CD4-positive, CD25-positive, alpha-beta regulatory T cell (primary cell): Measurements from ENCODE around the gene ARHGAP12. TPM values are rescaled to one million over a fixed set of nuclear protein-coding genes. Genes with fewer than 3 reads are reported as not detected.

Experiments used
- ATAC-seq, 2 donors: fragments of 150-1000 bp; cut with Tn5 transposase; one replicate each; pipeline ENCODE4 v1.10.0; 2021; ENCODE audit warnings: low read depth in 2 of 2, moderate number of reproducible peaks in 2 of 2, moderate library complexity in 1 of 2
- DNase-seq, 3 donors: peaks; one replicate each; pipeline versions ENCODE4 v3.0.0 to v3.0.0-alpha.2; 2012 to 2022; ENCODE audit warnings: mixed read lengths in 1 of 3
- H3K27ac ChIP-seq: one replicate; pipeline ENCODE4 v1.7.0; 2013; ENCODE audit warnings: mild to moderate bottlenecking, low read length; ENCODE audit not compliant: insufficient read depth, poor library complexity, severe bottlenecking
- H3K27me3 ChIP-seq: one replicate; pipeline ENCODE4 v1.7.0; 2013; ENCODE audit warnings: low read length; ENCODE audit not compliant: control insufficient read depth, insufficient read depth
- H3K36me3 ChIP-seq: one replicate; pipeline ENCODE4 v1.7.0; 2013; ENCODE audit warnings: mild to moderate bottlenecking, low read length, moderate library complexity; ENCODE audit not compliant: control insufficient read depth, insufficient read depth
- H3K4me1 ChIP-seq: 2 replicates; pipeline ENCODE4 v1.7.0; 2013; ENCODE audit warnings: mild to moderate bottlenecking, low read length; ENCODE audit not compliant: insufficient read depth, control insufficient read depth, poor library complexity, severe bottlenecking
- H3K4me3 ChIP-seq: one replicate; pipeline ENCODE4 v1.7.0; 2013; ENCODE audit warnings: low read depth, mild to moderate bottlenecking, low read length, moderate library complexity
- H3K9me3 ChIP-seq, 2 experiments: 1 replicate in 1 of 2; 2 replicates in 1 of 2; pipeline ENCODE4 v1.7.0; 2013; ENCODE audit warnings: low read length in 2 of 2, mild to moderate bottlenecking in 1 of 2, moderate library complexity in 1 of 2; ENCODE audit not compliant: control insufficient read depth in 2 of 2
- H3K27ac Mint-ChIP-seq, 3 donors: one replicate each; pipeline ENCODE4 v1.8.0; 2020 to 2022; ENCODE audit warnings: mild to moderate bottlenecking in 3 of 3, mixed read lengths in 3 of 3, moderate library complexity in 2 of 3
- H3K27me3 Mint-ChIP-seq: one replicate; pipeline ENCODE4 v1.8.0; 2022; ENCODE audit warnings: mild to moderate bottlenecking, mixed read lengths
- H3K36me3 Mint-ChIP-seq: one replicate; pipeline ENCODE4 v1.8.0; 2020; ENCODE audit warnings: mixed read lengths
- H3K4me1 Mint-ChIP-seq, 4 donors: one replicate each; pipeline ENCODE4 v1.8.0; 2020 to 2022; ENCODE audit warnings: mixed read lengths in 4 of 4, mild to moderate bottlenecking in 1 of 4
- H3K4me3 Mint-ChIP-seq, 4 donors: one replicate each; pipeline ENCODE4 v1.8.0; 2020 to 2022; ENCODE audit warnings: mild to moderate bottlenecking in 4 of 4, mixed read lengths in 4 of 4, moderate library complexity in 3 of 4
- H3K9me3 Mint-ChIP-seq, 7 donors: one replicate each; pipeline ENCODE4 v1.8.0; 2020 to 2022; ENCODE audit warnings: mixed read lengths in 7 of 7, mild to moderate bottlenecking in 3 of 7, moderate library complexity in 2 of 7
- polyA plus RNA-seq, 4 donors: library from polyadenylated mRNA; unstranded; fragments of 300-500 nt; fragmentation: Illumina TruSeq; gene quantifications; one replicate each; pipeline ENCODE4 v1.2.3, GENCODE V29; 2021
- total RNA-seq: library from RNA; stranded (reverse); gene quantifications from one replicate; pipeline ENCODE4 v1.2.3, GENCODE V29; 2022

The ARHGAP12 gene
- total and polyA plus RNA-seq, 5 donors from 2014 or later = 8.8 to 28.3 (median 11.8) TPM

GRCh38 chr10:31823358-31823757 lies 105.3 kb downstream of the ARHGAP12 start:
- Mint-ChIP-seq H3K36me3 (peaks cover 29% of the 10 kb centered on the region), H3K4me3 (no peak overlapping the region), H3K4me1 (peaks cover 0 to 17% (median under 1%) of the 10 kb centered on the region in 4 donors), H3K9me3 (no peaks in the 10 kb centered on the region), H3K27me3 (no peaks in the 10 kb centered on the region), H3K27ac (no peak overlapping the region)
- no peak overlapping the region for H3K27ac ChIP-seq
- DNase-seq (no peak), ATAC-seq (no peak)
- H3K27me3 ChIP-seq = no peaks in the 10 kb centered on the region
- H3K4me1 ChIP-seq = no peaks in the 10 kb centered on the region
- H3K4me3 ChIP-seq = no peak overlapping the region
- peaks cover 17% of the 10 kb centered on the region for H3K36me3 ChIP-seq
- no peaks in the 10 kb centered on the region for H3K9me3 ChIP-seq

DNA sequence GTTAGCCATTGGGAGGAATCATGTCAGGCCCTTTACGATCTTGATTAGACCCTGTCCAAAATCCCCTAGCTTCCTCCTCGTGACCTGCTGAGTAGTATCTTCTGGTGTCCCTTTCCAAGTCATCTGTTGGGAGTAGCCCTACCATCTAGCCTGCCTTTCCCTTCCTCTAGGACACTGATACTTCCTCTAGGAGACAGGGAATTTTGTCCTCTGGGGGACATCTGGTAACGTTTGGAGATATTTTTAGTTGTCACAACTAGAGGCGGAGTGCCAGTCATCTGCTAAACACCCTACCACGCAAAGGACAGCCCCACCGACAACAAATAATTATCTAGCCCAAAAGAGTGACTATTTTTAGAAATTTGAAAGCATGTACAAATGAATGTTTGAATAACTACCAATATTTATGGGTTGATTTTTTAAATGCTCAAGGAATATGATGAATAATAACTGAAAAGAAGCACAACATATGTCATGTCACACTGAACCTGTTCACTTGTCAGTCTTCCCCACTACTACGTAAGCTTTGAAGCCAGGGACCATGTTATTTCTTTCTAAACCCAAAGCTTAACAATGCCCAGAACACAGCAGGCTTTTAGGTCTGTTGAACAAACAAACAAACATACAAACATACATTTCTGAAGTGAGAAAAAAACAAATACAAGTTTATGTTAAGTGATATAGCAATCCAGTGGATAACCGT lies 105.9 kb downstream of the ARHGAP12 start:
- ATAC-seq = no peak

GRCh38 chr10:31822150-31822549 lies 106.5 kb downstream of the ARHGAP12 start:
- H3K36me3 ChIP-seq = peaks cover 23% of the 10 kb centered on the region
- H3K9me3 ChIP-seq = no peaks in the 10 kb centered on the region
- no peak overlapping the region for H3K4me3 Mint-ChIP-seq
- no peaks in the 10 kb centered on the region for H3K27me3 Mint-ChIP-seq
- no peak for ATAC-seq
- H3K9me3 Mint-ChIP-seq = no peaks in the 10 kb centered on the region
- no peaks in the 10 kb centered on the region for H3K27me3 ChIP-seq
- DNase-seq = no peak
- H3K4me1 ChIP-seq = no peaks in the 10 kb centered on the region
- H3K27ac Mint-ChIP-seq = peak overlapping the region in 1 of 3 donors; percentile 2
- H3K27ac ChIP-seq = no peak overlapping the region
- peaks cover 35% of the 10 kb centered on the region for H3K36me3 Mint-ChIP-seq
- no peak overlapping the region for H3K4me3 ChIP-seq
- peaks cover 0 to 17% (median under 1%) of the 10 kb centered on the region in 4 donors for H3K4me1 Mint-ChIP-seq

More for the DNA sequence above, 105.9 kb downstream of the ARHGAP12 start:
- H3K4me3 Mint-ChIP-seq = no peak overlapping the region
- no peaks in the 10 kb centered on the region for H3K27me3 Mint-ChIP-seq
- Histone ChIP-seq H3K4me3 (no peak overlapping the region), H3K27me3 (no peaks in the 10 kb centered on the region), H3K9me3 (no peaks in the 10 kb centered on the region), H3K27ac (no peak overlapping the region), H3K36me3 (peaks cover 18% of the 10 kb centered on the region), H3K4me1 (no peaks in the 10 kb centered on the region)
- peaks cover 32% of the 10 kb centered on the region for H3K36me3 Mint-ChIP-seq
- peak overlapping the region; percentile 27 to 87 (median 37) for H3K27ac Mint-ChIP-seq
- peaks cover 0 to 17% (median under 1%) of the 10 kb centered on the region in 4 donors for H3K4me1 Mint-ChIP-seq
- no peak for DNase-seq
- no peaks in the 10 kb centered on the region for H3K9me3 Mint-ChIP-seq

GRCh38 chr10:31820778-31821369 lies 107.8 kb downstream of the ARHGAP12 start:
- DNase-seq (no peak), ATAC-seq (no peak)
- Mint-ChIP-seq H3K4me1 (peaks cover 0 to 8% (median 0%) of the 10 kb centered on the region in 4 donors), H3K36me3 (peaks cover 36% of the 10 kb centered on the region), H3K4me3 (no peak overlapping the region), H3K27me3 (no peaks in the 10 kb centered on the region), H3K9me3 (no peaks in the 10 kb centered on the region), H3K27ac (no peak overlapping the region)
- Histone ChIP-seq H3K4me1 (no peaks in the 10 kb centered on the region), H3K27ac (no peak overlapping the region), H3K36me3 (peaks cover 26% of the 10 kb centered on the region), H3K9me3 (no peaks in the 10 kb centered on the region), H3K4me3 (no peak overlapping the region), H3K27me3 (no peaks in the 10 kb centered on the region)

GRCh38 chr10:31820096-31820495 lies 108.5 kb downstream of the ARHGAP12 start:
- no peak for DNase-seq
- Mint-ChIP-seq H3K27ac (no peak overlapping the region), H3K9me3 (no peaks in the 10 kb centered on the region), H3K27me3 (no peaks in the 10 kb centered on the region), H3K4me1 (peaks cover 0 to 8% (median 0%) of the 10 kb centered on the region in 4 donors), H3K36me3 (peaks cover 33% of the 10 kb centered on the region), H3K4me3 (no peak overlapping the region)
- Histone ChIP-seq H3K36me3 (peaks cover 18% of the 10 kb centered on the region), H3K27me3 (no peaks in the 10 kb centered on the region), H3K9me3 (no peaks in the 10 kb centered on the region), H3K4me1 (no peaks in the 10 kb centered on the region), H3K4me3 (no peak overlapping the region), H3K27ac (no peak overlapping the region)
- ATAC-seq = no peak

DNA sequence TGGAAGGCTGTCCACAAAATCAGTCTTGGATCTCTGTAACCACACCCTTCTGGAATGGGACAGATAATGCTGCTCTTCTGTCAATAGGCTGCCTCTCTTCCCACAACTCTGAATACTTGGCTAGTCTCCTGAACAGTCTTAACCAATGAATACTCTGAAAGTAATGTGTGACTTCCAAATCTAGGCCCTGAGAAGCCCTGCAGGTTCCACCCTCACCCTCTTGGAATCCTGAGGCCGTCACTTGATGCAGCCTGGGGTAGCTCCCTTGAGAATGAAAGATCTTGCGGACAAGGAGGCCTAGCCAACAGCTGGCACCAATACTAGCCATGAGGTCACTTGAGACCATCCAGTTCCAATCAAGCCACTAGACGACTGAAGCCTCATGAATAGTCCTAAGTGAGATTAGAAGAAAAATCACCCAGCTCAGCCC lies 109.2 kb downstream of the ARHGAP12 start:
- Mint-ChIP-seq H3K9me3 (no peaks in the 10 kb centered on the region), H3K27me3 (no peaks in the 10 kb centered on the region)

GRCh38 chr10:31816318-31816717 lies 112.3 kb downstream of the ARHGAP12 start:
- Histone ChIP-seq H3K4me3 (no peak overlapping the region), H3K27me3 (no peaks in the 10 kb centered on the region), H3K4me1 (no peaks in the 10 kb centered on the region), H3K9me3 (no peaks in the 10 kb centered on the region), H3K36me3 (peaks cover 14% of the 10 kb centered on the region), H3K27ac (no peak overlapping the region)
- ATAC-seq (no peak), DNase-seq (no peak)
- H3K4me3 Mint-ChIP-seq = no peak overlapping the region
- H3K36me3 Mint-ChIP-seq = peaks cover 27% of the 10 kb centered on the region
- H3K27ac Mint-ChIP-seq = no peak overlapping the region
- H3K27me3 Mint-ChIP-seq = no peaks in the 10 kb centered on the region
- H3K4me1 Mint-ChIP-seq = no peaks in the 10 kb centered on the region
- no peaks in the 10 kb centered on the region for H3K9me3 Mint-ChIP-seq

More for the DNA sequence above, 109.2 kb downstream of the ARHGAP12 start:
- ATAC-seq = no peak
- Histone ChIP-seq H3K4me3 (no peak overlapping the region), H3K27me3 (no peaks in the 10 kb centered on the region), H3K36me3 (peaks cover 15% of the 10 kb centered on the region), H3K27ac (no peak overlapping the region), H3K4me1 (no peaks in the 10 kb centered on the region), H3K9me3 (no peaks in the 10 kb centered on the region)
- Mint-ChIP-seq H3K36me3 (peaks cover 29% of the 10 kb centered on the region), H3K4me3 (no peak overlapping the region), H3K27ac (no peak overlapping the region), H3K4me1 (peaks cover 0 to 8% (median 0%) of the 10 kb centered on the region in 4 donors)
- DNase-seq = no peak
